Endometrial microvascular endothelial cells (primary cell): ENCODE results near the gene RPL7L1. TPM values are rescaled to one million over a fixed set of nuclear protein-coding genes. Genes with fewer than 3 reads are reported as not detected.
"Not testable (repeated sequence)": the region's sequence is repeated elsewhere in the genome, so short reads cannot be mapped to it uniquely, and the experiment has no call there.

Experiments
- in situ Hi-C: cut with HindIII; loops from 2 replicates; pipeline ENCODE4 v1.10.0; 2017; ENCODE audit warnings: low sequenced_read_pairs, low pct_unique_long_range_greater_than_20kb; ENCODE audit errors: inconsistent ontology term
- total RNA-seq: library from RNA; depleted of rRNA; stranded (reverse); fragments of >200 nt; gene quantifications from one replicate; pipeline ENCODE4 v1.2.3, GENCODE V29; 2015; ENCODE audit errors: inconsistent ontology term

The RPL7L1 gene
- total RNA-seq, 1 donor from 2014 or later, result 169 TPM

GRCh38 chr6:42889815-42890214, 10.4 kb downstream of the RPL7L1 start:
- in situ Hi-C loops, result no loop called here

- in situ Hi-C loops, result no loop called here
These were observed 11.1 kb downstream of the RPL7L1 start for GRCh38 chr6:42890311-42891198.

GRCh38 chr6:42891199-42891722, 11.8 kb downstream of the RPL7L1 start:
- in situ Hi-C loops, result no loop called here

- in situ Hi-C loops, result not testable (repeated sequence)
These were observed 14.8 kb downstream of the RPL7L1 start for GRCh38 chr6:42894041-42894828.

- in situ Hi-C loops, result no loop called here
These were observed 16.8 kb downstream of the RPL7L1 start for GRCh38 chr6:42896178-42896719.

- in situ Hi-C loops, result no loop called here
These were observed 19.5 kb downstream of the RPL7L1 start for GRCh38 chr6:42898891-42899361.

GRCh38 chr6:42899871-42900270, 20.5 kb downstream of the RPL7L1 start:
- in situ Hi-C loops, result no loop called here

GRCh38 chr6:42901538-42901957, 22.1 kb downstream of the RPL7L1 start:
- in situ Hi-C loops, result no loop called here

- in situ Hi-C loops, result not testable (repeated sequence)
These were observed 23.2 kb downstream of the RPL7L1 start for GRCh38 chr6:42902429-42903263.

- in situ Hi-C loops, result no loop called here
These were observed 25.1 kb downstream of the RPL7L1 start for GRCh38 chr6:42904467-42904866.

- in situ Hi-C loops, result no loop called here
These were observed 27.9 kb downstream of the RPL7L1 start for GRCh38 chr6:42907336-42907735.

GRCh38 chr6:42909835-42910234, 30.4 kb downstream of the RPL7L1 start:
- in situ Hi-C loops, result no loop called here

- in situ Hi-C loops, result no loop called here
These were observed 32.0 kb downstream of the RPL7L1 start for GRCh38 chr6:42911171-42912021.

GRCh38 chr6:42914546-42914945, 35.1 kb downstream of the RPL7L1 start:
- in situ Hi-C loops, result no loop called here

- in situ Hi-C loops, result no loop called here
These were observed 36.3 kb downstream of the RPL7L1 start, which contains the start of gene PTCRA for GRCh38 chr6:42915732-42916131. Gene PTCRA (plus strand): TSS chr6:42916053. CDS start chr6:42916070, 17 bp downstream.

- in situ Hi-C loops, result no loop called here
These were observed 36.9 kb downstream of the RPL7L1 start for GRCh38 chr6:42916288-42916687.

- in situ Hi-C loops, result no loop called here
These were observed 42.4 kb downstream of the RPL7L1 start for GRCh38 chr6:42921801-42922200.
